ENCODE results near the gene ITIH3.

DNA sequence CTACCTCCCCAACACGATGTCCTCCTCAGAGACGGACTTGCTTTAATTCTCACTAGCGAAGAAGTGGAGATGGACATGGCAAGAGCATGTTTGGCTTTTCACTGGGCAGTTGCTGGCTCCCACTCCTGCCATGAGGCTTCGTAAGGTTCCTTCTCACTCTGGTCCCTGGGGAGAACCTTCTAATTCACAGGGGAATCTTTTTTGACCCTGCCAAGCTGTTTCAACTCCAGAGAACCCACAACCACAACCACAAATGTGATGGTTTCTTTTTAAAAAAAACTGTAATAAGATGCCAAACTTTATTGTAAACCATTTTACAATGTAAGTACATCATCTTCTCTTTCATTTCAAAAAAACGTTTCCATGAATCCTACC lies 41.9 kb downstream of the ITIH3 start:
- no peak for TF ChIP-seq GATA2 (IDR thresholded peaks at IDR 0.05; ENCODE audit: low read depth, low read length)
- no peak for TF ChIP-seq GATA3 (IDR thresholded peaks at IDR 0.05; ENCODE audit: low read depth, low read length)

All from SH-SY5Y (cell line).